ENCODE data around the gene DNAJC21.
"Not testable (repeated sequence)": the region's sequence is repeated elsewhere in the genome, so short reads cannot be mapped to it uniquely, and the experiment has no call there.

DNAJC21 gene

GRCh38 chr5:34929134-34929719, at the start of gene DNAJC21:
DNAJC21 (plus strand) TSS chr5:34929559; CDS start chr5:34929820, 261 bp downstream.
- DNase-seq = peak; percentile 98 to 99 (median 98)

GRCh38 chr5:34881246-34881645, 48.1 kb upstream of the DNAJC21 start:
- no peak for DNase-seq

GRCh38 chr5:34886392-34887119, 42.8 kb upstream of the DNAJC21 start:
- no peak for DNase-seq

DNA sequence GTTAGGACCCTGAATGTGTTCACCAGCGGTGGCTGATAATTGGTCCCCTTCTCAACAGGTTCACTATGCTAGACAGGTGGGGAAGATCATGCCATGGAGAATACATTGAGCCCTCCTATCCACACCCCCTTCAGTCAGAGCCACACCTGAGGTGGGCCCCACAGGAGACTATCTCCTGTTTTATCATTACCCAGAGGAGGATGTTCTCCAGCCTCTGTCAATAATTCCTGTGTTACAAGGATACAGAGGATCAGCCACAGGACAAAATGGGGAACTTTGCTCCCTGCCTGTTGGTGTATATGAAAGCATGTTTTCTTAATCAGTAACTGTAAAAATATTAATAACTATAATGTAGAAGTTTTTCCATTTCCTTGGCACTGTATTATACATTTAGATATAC, 40.0 kb upstream of the DNAJC21 start:
- no peak for DNase-seq

- DNase-seq = no peak
Measured at GRCh38 chr5:34891981-34892380, 37.4 kb upstream of the DNAJC21 start.

- no peak for DNase-seq
Measured at GRCh38 chr5:34892414-34892813, 36.9 kb upstream of the DNAJC21 start.

- no peak for DNase-seq
Measured at GRCh38 chr5:34894716-34895115, 34.6 kb upstream of the DNAJC21 start.

DNA sequence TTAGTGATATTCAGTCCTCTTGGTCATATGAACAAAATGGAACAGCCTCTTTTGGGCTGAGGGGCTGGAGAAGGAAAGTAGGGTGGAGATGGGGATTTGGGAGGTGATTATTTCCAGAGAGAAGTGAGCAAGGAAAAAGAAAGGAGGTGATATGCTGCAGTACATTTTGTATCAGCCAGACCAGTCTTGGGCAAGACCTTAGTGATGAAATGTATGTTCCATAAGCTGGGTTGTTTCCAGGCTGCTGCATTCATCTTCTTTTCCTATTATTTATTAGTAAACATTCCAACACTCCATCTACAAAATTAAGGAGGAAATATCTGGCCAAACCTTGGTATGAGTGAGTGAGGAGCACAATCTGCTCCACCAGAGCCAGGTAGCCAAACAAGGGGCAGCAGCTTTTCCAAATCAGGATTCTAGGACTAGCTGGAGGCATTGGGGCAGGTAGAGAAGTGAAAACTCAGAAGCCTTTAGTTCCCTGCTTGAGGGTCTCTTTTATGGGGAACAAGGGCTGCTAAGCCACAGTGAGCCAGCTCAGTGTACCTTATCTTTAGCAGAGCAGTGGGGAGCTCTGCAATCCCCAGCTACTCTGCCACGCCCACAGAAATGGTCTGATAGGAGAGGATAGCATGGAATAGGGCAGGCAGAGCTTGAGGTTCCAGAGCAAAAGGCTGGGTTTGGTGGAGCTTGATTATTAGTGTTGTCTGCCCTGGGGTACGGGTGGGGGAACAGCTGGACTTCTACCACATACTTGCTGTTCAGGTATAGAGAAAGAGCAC, 33.5 kb upstream of the DNAJC21 start:
- no peak for DNase-seq

GRCh38 chr5:34897646-34898045, 31.7 kb upstream of the DNAJC21 start:
- DNase-seq = no peak

- peak; percentile 56 to 87 (median 68) for DNase-seq
Measured at GRCh38 chr5:34898258-34898895, 31.0 kb upstream of the DNAJC21 start.

GRCh38 chr5:34899066-34899465, 30.3 kb upstream of the DNAJC21 start:
- DNase-seq = no peak

DNA sequence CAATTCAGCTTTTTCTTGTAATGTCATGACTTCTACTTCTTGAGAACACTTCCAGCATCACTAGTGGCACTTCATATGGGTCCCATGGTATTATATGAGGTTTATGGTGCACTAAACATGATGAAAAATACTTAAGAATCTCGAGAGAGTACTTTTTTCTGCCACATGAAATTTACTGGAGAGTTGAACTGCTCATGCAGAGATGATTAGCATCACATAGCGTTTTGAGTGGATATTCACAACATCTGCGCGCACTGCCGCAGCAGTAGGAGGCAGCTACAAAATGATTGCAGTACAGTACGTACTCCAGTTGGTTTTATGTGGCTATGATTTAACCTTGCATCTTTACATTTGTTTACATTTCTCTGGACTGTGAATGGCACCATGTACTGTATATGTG, 28.7 kb upstream of the DNAJC21 start:
- peak in 2 of 3 experiments; percentile 36 to 83 for DNase-seq

- no peak for DNase-seq
Measured at GRCh38 chr5:34903260-34903659, 26.1 kb upstream of the DNAJC21 start.

GRCh38 chr5:34905564-34905963, 23.8 kb upstream of the DNAJC21 start:
- no peak for DNase-seq

GRCh38 chr5:34913072-34913471, 16.3 kb upstream of the DNAJC21 start:
- DNase-seq = no peak

GRCh38 chr5:34914671-34915138, 14.7 kb upstream of the DNAJC21 start:
- no peak for DNase-seq

- peak; percentile 97 to 99 (median 98) for DNase-seq
Measured at GRCh38 chr5:34915139-34915855, 14.1 kb upstream of the DNAJC21 start, which contains the start of the genes BRIX1 and RAD1. BRIX1 (plus strand) TSS chr5:34915711; CDS start chr5:34915739, 28 bp downstream. RAD1 (minus strand) TSS chr5:34915504; CDS start chr5:34914892, 612 bp downstream.

- DNase-seq = no peak
Measured at GRCh38 chr5:34915856-34916192, 13.5 kb upstream of the DNAJC21 start.

GRCh38 chr5:34916518-34916917, 12.8 kb upstream of the DNAJC21 start:
- no peak for DNase-seq

DNA sequence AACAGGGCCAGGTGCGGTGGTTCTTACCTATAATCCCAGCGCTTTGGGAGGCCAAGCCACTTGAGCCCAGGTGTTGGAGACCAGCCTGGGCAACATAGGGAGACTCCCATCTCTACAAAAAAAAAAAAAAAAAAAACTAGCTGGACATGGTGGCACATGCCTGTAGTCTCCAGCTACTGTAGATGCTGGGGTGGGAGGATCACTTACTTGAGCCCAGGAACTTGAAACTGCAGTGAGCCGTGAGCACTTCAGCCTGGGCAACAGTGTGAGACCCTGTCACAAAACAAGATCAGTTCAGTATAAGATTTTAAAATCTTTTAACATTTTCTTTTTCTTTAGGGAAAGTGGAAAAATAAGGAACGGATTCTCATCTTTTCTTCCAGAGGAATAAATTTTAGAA, 11.3 kb upstream of the DNAJC21 start:
- DNase-seq = peak in 1 of 3 experiments; percentile 13

GRCh38 chr5:34919077-34919476, 10.3 kb upstream of the DNAJC21 start:
- no peak for DNase-seq

DNA sequence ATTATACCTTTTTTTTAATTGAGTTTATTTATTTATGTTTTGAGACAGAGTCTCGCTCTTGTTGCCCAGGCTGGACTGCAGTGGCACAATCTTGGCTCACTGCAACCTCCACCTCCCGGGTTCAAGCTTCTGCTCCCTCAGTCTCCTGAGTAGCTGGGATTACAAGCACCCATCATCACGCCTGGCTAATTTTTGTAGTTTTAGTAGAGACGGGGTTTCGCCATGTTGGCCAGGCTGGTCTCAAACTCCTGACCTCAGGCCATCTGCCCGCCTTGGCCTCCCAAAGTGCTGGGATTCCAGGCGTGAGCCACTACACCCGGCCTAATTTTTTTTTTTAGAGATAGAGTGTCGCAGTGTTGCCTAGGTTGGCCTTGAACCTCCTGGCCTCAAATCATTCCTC, 6.1 kb upstream of the DNAJC21 start:
- DNase-seq = not testable (repeated sequence)
